Measurements from ENCODE around the gene IGSF10. TPM values are rescaled to one million over a fixed set of nuclear protein-coding genes. Genes with fewer than 3 reads are reported as not detected.

The IGSF10 gene
- total RNA-seq, 1 experiment from 2014 or later = 0.24 TPM

GRCh38 chr3:151437906-151438305, 23.0 kb downstream of the IGSF10 start:
- CTCF ChIA-PET = no interaction called here
- H3K4me1 Mint-ChIP-seq (ENCODE audit: low read depth, unreplicated experiment) = peaks cover 25% of the 10 kb centered on the region
- H3K27me3 Mint-ChIP-seq (ENCODE audit: unreplicated experiment) = no peaks in the 10 kb centered on the region
- no peak overlapping the region for H3K4me3 Mint-ChIP-seq (ENCODE audit: low read depth, unreplicated experiment)
- BruUV-seq (replicated peaks) = no TSS peak
- no peaks in the 10 kb centered on the region for H3K36me3 Mint-ChIP-seq (ENCODE audit: insufficient read depth, unreplicated experiment)
- intact Hi-C loops (cut with micrococcal nuclease; ENCODE audit: unreplicated experiment) = loop anchor here (10.0 kb wide), 1 partner anchor 837 kb away; no protein-coding TSS in a partner anchor
- H3K9me3 Mint-ChIP-seq (ENCODE audit: low read depth, unreplicated experiment) = no peaks in the 10 kb centered on the region
- TF ChIP-seq CTCF (IDR thresholded peaks at IDR 0.05; ENCODE audit: unreplicated experiment) = no peak
- DNase-seq = no peak
- no peak overlapping the region for H3K27ac Mint-ChIP-seq (ENCODE audit: unreplicated experiment)

GRCh38 chr3:151436675-151437446, 24.0 kb downstream of the IGSF10 start:
- no peak overlapping the region for H3K27ac Mint-ChIP-seq (ENCODE audit: unreplicated experiment)
- H3K27me3 Mint-ChIP-seq (ENCODE audit: unreplicated experiment) = no peaks in the 10 kb centered on the region
- no peak overlapping the region for H3K4me3 Mint-ChIP-seq (ENCODE audit: low read depth, unreplicated experiment)
- H3K4me1 Mint-ChIP-seq (ENCODE audit: low read depth, unreplicated experiment) = peaks cover 35% of the 10 kb centered on the region
- TF ChIP-seq CTCF (IDR thresholded peaks at IDR 0.05; ENCODE audit: unreplicated experiment) = no peak
- no peaks in the 10 kb centered on the region for H3K36me3 Mint-ChIP-seq (ENCODE audit: insufficient read depth, unreplicated experiment)
- CTCF ChIA-PET = no interaction called here
- no peak for DNase-seq
- BruUV-seq (replicated peaks) = no TSS peak
- intact Hi-C loops (cut with micrococcal nuclease; ENCODE audit: unreplicated experiment) = loop anchor here (10.0 kb wide), 1 partner anchor 838 kb away; no protein-coding TSS in a partner anchor
- H3K9me3 Mint-ChIP-seq (ENCODE audit: low read depth, unreplicated experiment) = no peaks in the 10 kb centered on the region

DNA sequence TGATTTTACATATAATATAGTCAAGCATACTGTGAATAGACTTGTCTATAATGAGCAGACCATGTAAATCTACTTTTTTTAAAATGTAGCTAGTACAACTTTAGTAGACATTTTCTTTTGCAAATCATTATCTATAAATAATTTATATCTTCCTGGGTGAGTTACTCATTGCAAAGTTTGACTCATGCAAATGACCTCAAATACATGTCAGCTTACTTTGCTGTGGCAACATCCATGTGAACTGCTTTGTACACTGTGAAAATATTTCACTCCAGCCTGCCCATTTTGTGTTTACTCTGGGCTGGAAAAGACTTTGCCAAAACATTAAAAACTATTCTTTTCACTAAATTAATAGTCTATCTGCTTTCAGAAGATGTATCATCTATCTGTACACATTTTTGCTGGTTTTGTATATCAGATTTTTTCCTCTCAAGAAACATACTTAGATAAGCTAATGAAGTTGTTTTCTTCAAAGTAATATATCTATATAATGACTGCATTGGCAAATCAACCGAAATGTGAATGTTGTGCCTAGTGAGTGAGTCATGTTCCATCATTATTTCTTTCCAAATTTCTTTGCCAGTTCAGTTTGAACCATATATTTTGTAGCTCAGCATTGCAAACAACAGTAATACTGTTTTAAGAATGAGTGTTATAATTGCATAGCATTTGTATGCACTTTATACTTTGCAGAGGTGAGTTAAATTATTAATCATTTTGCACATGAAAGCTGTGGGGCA, 26.5 kb downstream of the IGSF10 start:
- H3K9me3 Mint-ChIP-seq (ENCODE audit: low read depth, unreplicated experiment) = peaks cover 2% of the 10 kb centered on the region
- DNase-seq = peak; percentile 41
- CTCF ChIA-PET = interaction anchor here (0.6 to 1.5 kb wide), 8 partner anchors 11 to 491 kb away, joined by 3 to 5 read pairs (median 4); partner anchors contain the start of gene GPR87
- peaks cover 47% of the 10 kb centered on the region for H3K4me1 Mint-ChIP-seq (ENCODE audit: low read depth, unreplicated experiment)
- H3K4me3 Mint-ChIP-seq (ENCODE audit: low read depth, unreplicated experiment) = no peak overlapping the region
- BruUV-seq (replicated peaks) = no TSS peak
- no peak for TF ChIP-seq CTCF (IDR thresholded peaks at IDR 0.05; ENCODE audit: unreplicated experiment)
- H3K27ac Mint-ChIP-seq (ENCODE audit: unreplicated experiment) = peak overlapping the region; percentile 79
- no peaks in the 10 kb centered on the region for H3K36me3 Mint-ChIP-seq (ENCODE audit: insufficient read depth, unreplicated experiment)
- intact Hi-C loops (cut with micrococcal nuclease; ENCODE audit: unreplicated experiment) = loop anchor here (5.0 to 10.0 kb wide), 3 partner anchors 142 to 840 kb away; no protein-coding TSS in a partner anchor
- H3K27me3 Mint-ChIP-seq (ENCODE audit: unreplicated experiment) = no peaks in the 10 kb centered on the region

GRCh38 chr3:151432616-151433372, 28.1 kb downstream of the IGSF10 start:
- H3K27ac Mint-ChIP-seq (ENCODE audit: unreplicated experiment) = no peak overlapping the region
- H3K4me1 Mint-ChIP-seq (ENCODE audit: low read depth, unreplicated experiment) = peaks cover 47% of the 10 kb centered on the region

More at GRCh38 chr3:151432616-151433372, 28.1 kb downstream of the IGSF10 start:
- no peak for TF ChIP-seq CTCF (IDR thresholded peaks at IDR 0.05; ENCODE audit: unreplicated experiment)
- Mint-ChIP-seq H3K36me3 (ENCODE audit: insufficient read depth, unreplicated experiment) (no peaks in the 10 kb centered on the region), H3K4me3 (ENCODE audit: low read depth, unreplicated experiment) (no peak overlapping the region), H3K9me3 (ENCODE audit: low read depth, unreplicated experiment) (peaks cover 2% of the 10 kb centered on the region), H3K27me3 (ENCODE audit: unreplicated experiment) (no peaks in the 10 kb centered on the region)
- no peak for DNase-seq
- intact Hi-C loops (cut with micrococcal nuclease; ENCODE audit: unreplicated experiment) = loop anchor here (5.0 to 10.0 kb wide), 3 partner anchors 140 to 842 kb away; no protein-coding TSS in a partner anchor
- CTCF ChIA-PET = interaction anchor here (0.5 kb wide), 1 partner anchor 443 kb away, joined by 3 read pairs; no protein-coding TSS in a partner anchor
- no TSS peak for BruUV-seq (replicated peaks)

Data from Calu3 (cell line).